ENCODE results near the gene PPP1R12B.
"Not testable (repeated sequence)": the region's sequence is repeated elsewhere in the genome, so short reads cannot be mapped to it uniquely, and the experiment has no call there.

The PPP1R12B gene

DNA sequence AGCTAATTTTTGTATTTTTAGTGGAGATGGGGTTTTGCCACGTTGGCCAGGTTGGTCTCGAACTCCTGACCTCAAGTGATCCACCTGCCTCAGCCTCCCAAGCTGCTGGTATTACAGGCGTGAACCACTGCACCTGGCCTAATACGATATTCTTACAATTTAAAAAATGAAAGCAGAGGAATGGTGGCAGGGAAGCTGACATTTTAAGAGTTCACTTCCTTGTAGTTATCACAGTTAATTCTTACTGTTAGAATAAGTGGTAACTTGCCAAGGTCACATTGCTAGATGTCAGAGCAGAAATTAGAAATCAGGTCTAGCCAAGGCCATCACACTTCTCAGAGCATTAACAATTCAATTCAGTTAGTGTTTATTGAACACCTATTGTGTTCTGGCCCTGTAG is 207.5 kb downstream of the PPP1R12B start:
- DNase-seq (ENCODE audit: low read depth in 2 of 2): not testable (repeated sequence)

DNA sequence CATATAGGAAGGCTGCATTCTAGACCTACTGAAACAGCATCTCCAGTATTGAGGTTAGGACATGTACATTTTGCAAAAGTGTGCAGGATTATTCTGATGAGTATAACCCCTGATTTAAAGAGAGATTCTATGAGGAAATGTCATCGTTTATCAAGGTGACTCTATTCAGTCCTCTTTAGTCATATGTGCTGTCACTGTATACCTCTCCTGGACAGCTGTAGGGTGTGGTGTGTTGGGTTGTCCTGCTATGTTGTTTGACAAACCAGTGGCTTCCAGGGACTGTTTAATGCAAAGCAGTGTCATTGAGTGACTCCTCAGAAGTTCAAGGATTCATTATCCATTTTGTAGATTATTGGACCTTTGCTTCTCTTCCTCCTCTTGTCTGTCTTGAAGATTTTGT is 209.2 kb downstream of the PPP1R12B start:
- DNase-seq (ENCODE audit: low read depth in 2 of 2): not testable (repeated sequence)

- DNase-seq (ENCODE audit: low read depth in 2 of 2): no peak
Observed at GRCh38 chr1:202561240-202561639, 212.7 kb downstream of the PPP1R12B start.

- DNase-seq (ENCODE audit: low read depth in 2 of 2): no peak
Observed at GRCh38 chr1:202561726-202562443, 213.4 kb downstream of the PPP1R12B start.

DNA sequence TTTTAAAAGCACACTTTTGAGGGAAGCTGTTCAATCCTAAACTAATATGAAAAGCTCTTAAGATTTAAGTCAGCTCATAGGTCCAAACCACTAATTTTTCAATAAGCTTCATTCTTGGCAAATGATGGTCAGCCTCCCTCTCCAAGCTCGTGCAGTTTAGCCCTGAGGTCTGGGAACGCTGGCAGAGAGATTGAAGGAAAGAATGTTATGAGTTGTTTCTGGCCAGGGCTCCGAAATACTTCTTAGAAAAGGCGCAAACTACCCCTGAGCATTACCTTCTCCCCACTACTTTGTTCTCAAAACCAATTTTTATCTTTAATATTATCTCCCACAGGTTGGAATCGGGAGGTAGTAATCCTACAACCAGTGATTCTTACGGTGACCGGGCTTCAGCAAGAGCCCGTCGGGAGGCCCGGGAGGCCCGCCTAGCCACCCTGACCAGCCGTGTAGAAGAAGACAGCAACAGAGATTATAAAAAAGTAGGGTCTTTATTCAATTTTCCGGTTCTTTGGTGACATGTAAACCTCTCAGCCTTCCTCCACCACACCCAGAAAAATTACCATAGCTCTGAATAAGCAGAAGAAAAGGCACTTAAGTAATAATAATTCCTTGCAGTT is 214.1 kb downstream of the PPP1R12B start:
- no peak for DNase-seq (ENCODE audit: low read depth in 2 of 2)

DNA sequence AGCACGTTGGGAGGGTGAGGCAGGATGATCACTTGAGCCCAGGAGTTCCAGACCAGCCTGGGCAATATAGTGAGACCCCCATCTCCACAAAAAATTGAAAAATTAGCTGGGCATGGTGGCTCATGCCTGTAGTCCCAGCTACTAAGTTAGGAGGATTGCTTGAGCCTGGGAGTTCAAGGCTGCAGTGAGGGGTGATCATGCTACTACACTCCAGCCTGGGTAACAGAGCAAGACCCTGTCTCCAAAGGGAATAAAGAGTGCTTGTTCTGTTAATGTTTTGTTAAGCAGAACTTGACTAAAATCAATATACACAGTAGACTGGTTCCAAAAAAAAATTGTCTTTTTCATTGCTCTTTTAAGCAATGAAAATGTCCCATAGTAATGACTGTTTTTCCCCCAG is 215.3 kb downstream of the PPP1R12B start:
- DNase-seq (ENCODE audit: low read depth in 2 of 2): no peak

GRCh38 chr1:202564958-202565495 is 216.5 kb downstream of the PPP1R12B start:
- DNase-seq (ENCODE audit: low read depth in 2 of 2): no peak

- peak in 1 of 2 donors; percentile 1 for DNase-seq (ENCODE audit: low read depth in 2 of 2)
Observed at GRCh38 chr1:202565890-202566602, 217.5 kb downstream of the PPP1R12B start.

DNA sequence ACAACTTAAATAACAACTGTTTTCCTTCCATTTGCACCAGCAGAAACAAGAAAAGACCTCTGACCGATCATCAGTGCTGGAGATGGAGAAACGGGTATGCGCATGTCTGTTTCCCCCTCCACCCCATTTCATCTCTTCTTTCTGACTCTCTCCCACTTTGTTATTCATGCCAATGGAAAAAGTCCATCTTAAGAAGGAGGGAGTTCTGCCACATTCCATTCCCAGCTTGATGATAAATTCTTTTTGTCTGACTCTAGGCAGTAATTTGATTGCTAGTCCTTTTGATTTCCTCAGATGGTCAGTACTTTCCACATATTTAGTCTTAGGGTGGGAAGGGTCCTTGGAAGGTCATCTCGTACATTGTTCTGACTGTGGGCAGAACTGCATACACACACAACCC is 219.2 kb downstream of the PPP1R12B start:
- no peak for DNase-seq (ENCODE audit: low read depth in 2 of 2)

DNA sequence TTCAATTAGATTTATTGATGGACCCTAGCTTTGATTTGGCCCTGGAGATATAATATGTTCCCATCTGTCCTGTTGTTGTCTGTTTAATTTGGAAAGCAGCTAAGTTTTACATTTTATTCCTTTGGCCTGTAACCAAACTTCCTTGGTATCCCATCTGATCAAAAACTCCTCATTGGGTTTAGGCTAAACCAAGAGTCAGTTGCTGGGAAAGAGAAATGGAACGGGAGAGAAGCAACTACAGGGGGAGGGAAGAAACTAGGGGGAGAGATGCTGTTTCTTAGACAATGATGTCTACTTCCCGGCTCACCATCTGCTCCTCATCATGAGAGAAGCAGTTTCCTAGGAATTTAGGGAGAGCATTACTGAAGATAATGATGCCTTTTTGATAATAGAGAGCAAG is 219.9 kb downstream of the PPP1R12B start:
- no peak for DNase-seq (ENCODE audit: low read depth in 2 of 2)

GRCh38 chr1:202568826-202569225 is 220.3 kb downstream of the PPP1R12B start:
- no peak for DNase-seq (ENCODE audit: low read depth in 2 of 2)

DNA sequence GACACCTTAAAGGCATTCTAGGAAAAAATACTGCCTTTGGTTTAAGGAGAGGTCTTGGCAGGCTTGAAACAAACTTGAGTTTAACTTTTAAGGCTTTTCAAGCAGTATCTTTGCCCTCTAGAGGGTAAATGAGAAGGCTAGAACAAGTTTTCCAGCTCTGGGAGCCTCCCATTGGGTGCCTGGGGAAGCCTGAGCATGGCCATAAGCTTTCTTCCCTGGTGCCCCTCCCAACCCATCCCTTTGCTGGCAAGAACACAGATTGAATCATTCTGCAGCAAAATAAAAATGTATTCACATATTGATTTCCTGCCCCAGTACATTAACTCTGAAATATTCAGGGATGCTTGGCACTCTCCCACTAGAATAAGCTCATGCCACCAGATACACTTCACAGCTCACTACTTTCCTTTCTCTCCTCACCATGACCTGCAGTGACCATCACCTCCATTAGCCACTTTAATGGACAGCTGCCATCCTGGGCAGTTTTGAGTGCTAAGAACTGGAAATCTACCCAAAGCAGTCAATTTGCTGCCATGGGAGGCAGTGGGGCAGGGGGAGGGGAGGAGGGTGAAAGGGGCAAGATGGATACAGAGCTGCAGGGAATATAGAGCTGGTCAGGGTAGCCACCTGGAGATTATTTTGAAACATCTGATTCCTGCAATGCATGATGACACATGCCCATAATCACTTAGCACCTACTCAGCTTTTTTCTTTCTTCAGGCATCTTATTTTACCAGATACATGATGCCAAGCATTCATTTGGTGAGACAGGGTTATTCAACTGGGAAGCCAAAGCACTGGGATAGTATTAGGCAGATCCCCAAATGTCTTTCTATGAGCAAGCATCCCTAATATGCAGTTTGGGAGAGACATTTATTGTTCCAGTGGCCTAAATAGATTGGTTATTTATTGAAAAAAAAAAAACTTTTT is 221.2 kb downstream of the PPP1R12B start:
- no peak for DNase-seq (ENCODE audit: low read depth in 2 of 2)

DNA sequence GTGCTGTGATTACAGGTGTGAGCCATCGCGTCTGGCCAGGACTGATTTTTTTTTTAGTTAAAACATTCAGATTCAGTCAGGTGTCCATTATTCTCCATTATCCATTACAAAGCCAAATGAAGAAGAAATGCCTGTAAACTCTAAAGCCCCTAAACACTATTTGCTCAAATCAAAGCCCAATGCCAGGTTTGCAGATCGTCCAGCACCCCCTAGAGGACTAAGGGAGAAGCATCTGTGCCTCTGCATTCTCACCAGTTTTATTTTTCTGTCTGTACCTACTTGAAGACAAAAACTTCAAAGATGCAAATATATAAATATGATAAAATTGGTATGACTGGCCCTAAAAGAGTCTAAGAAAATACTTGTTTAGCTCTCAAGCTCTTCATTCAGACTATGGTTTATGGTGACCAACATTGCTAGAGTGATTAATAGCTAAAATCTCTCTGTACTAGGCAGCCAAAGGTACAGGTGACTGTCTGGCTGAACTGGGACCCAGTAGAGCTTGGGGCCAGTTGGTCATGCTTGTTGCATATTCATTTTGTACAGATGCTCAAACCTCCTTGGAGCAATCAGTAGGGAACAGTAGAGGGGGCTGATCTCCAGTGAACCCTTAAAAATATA is 223.3 kb downstream of the PPP1R12B start:
- no peak for DNase-seq (ENCODE audit: low read depth in 2 of 2)

GRCh38 chr1:202572867-202573266 is 224.4 kb downstream of the PPP1R12B start:
- no peak for DNase-seq (ENCODE audit: low read depth in 2 of 2)

- no peak for DNase-seq (ENCODE audit: low read depth in 2 of 2)
Observed at GRCh38 chr1:202575918-202576653, 227.6 kb downstream of the PPP1R12B start.

DNA sequence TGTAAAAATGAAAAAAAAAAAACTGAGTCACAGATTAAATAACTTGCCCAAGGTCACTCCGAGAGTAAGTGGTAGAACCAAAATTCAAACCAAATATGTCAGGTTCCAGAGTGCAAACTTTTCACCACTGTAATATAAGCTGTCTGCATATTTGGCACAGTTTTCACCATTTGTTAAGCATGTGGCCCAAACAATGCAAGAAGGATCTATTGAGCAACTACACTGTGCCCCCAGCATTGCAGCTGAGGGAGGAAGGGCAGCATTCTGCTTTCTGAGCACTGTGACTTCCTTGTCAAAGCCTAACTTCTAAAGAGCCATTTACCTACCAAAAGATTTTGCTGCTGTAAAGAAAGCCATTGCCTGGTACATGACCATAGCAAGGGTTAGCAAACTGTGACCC is 228.3 kb downstream of the PPP1R12B start:
- DNase-seq (ENCODE audit: low read depth in 2 of 2): no peak

GRCh38 chr1:202577381-202577780 is 228.9 kb downstream of the PPP1R12B start:
- DNase-seq (ENCODE audit: low read depth in 2 of 2): no peak

GRCh38 chr1:202578001-202578504 is 229.6 kb downstream of the PPP1R12B start:
- no peak for DNase-seq (ENCODE audit: low read depth in 2 of 2)

- DNase-seq (ENCODE audit: low read depth in 2 of 2): no peak
Observed at GRCh38 chr1:202578565-202578964, 230.1 kb downstream of the PPP1R12B start.

DNA sequence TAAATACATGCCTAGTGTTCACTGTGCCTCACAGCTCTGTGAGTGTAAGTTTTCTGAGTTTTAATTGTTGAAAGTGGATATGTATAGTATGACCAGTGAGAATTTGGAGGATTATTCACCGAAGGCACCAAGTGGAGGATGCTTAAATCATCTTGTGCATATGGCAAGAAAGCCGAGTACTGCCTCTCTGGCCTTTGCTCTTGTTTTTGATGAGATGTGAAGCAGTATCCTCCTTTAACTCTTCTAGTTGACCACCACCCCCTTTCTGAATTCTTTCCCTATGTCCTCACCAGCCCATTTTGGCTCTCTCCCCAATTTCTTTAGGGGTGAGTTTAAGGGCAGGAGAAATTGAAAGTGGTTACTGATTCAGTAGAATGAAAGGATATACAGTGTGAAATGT is 231.3 kb downstream of the PPP1R12B start:
- no peak for DNase-seq (ENCODE audit: low read depth in 2 of 2)
